H9 (cell line): ENCODE measurements around the gene SCAF1. TPM values are rescaled to one million over a fixed set of nuclear protein-coding genes. Genes with fewer than 3 reads are reported as not detected.

Source experiments
- DNase-seq: peaks from one replicate; pipeline ENCODE4 v3.0.0-alpha.2; 2017
- H2AFZ ChIP-seq: one replicate; pipeline ENCODE4 v1.6.1; 2013; ENCODE audit warnings: mild to moderate bottlenecking, low read length, control low read depth, moderate library complexity
- H2AK5ac ChIP-seq: 2 replicates; pipeline ENCODE4 v1.6.1; 2013; ENCODE audit warnings: low read length, control low read depth, mixed read lengths; ENCODE audit not compliant: insufficient read length
- H2BK120ac ChIP-seq: one replicate; pipeline ENCODE4 v1.6.1; 2013; ENCODE audit warnings: low read depth, mild to moderate bottlenecking, low read length, control low read depth, inconsistent platforms; ENCODE audit not compliant: poor library complexity, severe bottlenecking
- H2BK12ac ChIP-seq: 2 replicates; pipeline ENCODE4 v1.6.1; 2013; ENCODE audit warnings: low read length, control low read depth, mixed read lengths, low read depth; ENCODE audit not compliant: insufficient read length
- H2BK15ac ChIP-seq: 2 replicates; pipeline ENCODE4 v1.6.1; 2013; ENCODE audit warnings: low read depth, low read length, control low read depth
- H2BK20ac ChIP-seq: one replicate; pipeline ENCODE4 v1.6.1; 2013; ENCODE audit warnings: low read depth, mild to moderate bottlenecking, low read length, control low read depth, inconsistent platforms; ENCODE audit not compliant: poor library complexity, severe bottlenecking
- H2BK5ac ChIP-seq: 2 replicates; pipeline ENCODE4 v1.6.1; 2013; ENCODE audit warnings: low read length, control low read depth, mixed read lengths; ENCODE audit not compliant: insufficient read length
- H3K14ac ChIP-seq: 2 replicates; pipeline ENCODE4 v1.6.1; 2013; ENCODE audit warnings: low read length, control low read depth; ENCODE audit not compliant: insufficient read depth
- H3K18ac ChIP-seq: 2 replicates; pipeline ENCODE4 v1.6.1; 2013; ENCODE audit warnings: low read depth, mild to moderate bottlenecking, mixed read lengths, low read length, control low read depth; ENCODE audit not compliant: insufficient read length
- H3K23ac ChIP-seq: 2 replicates; pipeline ENCODE4 v1.6.1; 2013; ENCODE audit warnings: low read length, control low read depth, mixed read lengths, low read depth; ENCODE audit not compliant: insufficient read length
- H3K23me2 ChIP-seq: 2 replicates; pipeline ENCODE4 v1.6.1; 2013; ENCODE audit warnings: low read depth, mild to moderate bottlenecking, mixed read lengths, low read length, control low read depth; ENCODE audit not compliant: insufficient read length, poor library complexity, severe bottlenecking
- H3K27ac ChIP-seq: 2 replicates; pipeline ENCODE4 v1.5.1; 2013; ENCODE audit warnings: low read length, control low read depth, mixed read lengths, low read depth; ENCODE audit not compliant: insufficient read length
- H3K27me3 ChIP-seq: 2 replicates; pipeline ENCODE4 v1.6.1; 2013; ENCODE audit warnings: low read length, control low read depth, inconsistent platforms; ENCODE audit not compliant: insufficient read depth
- H3K4ac ChIP-seq: 2 replicates; pipeline ENCODE4 v1.6.1; 2013; ENCODE audit warnings: low read depth, mild to moderate bottlenecking, control low read depth, inconsistent platforms, low read length, moderate library complexity
- H3K4me1 ChIP-seq: 2 replicates; pipeline ENCODE4 v1.6.1; 2013; ENCODE audit warnings: low read length, control low read depth, inconsistent platforms; ENCODE audit not compliant: insufficient read depth
- H3K4me2 ChIP-seq: 2 replicates; pipeline ENCODE4 v1.6.1; 2013; ENCODE audit warnings: low read length, control low read depth, mixed read lengths; ENCODE audit not compliant: insufficient read length, insufficient read depth
- H3K56ac ChIP-seq: 2 replicates; pipeline ENCODE4 v1.6.1; 2013; ENCODE audit warnings: low read depth, mild to moderate bottlenecking, mixed read lengths, low read length, control low read depth; ENCODE audit not compliant: insufficient read length
- H3K79me1 ChIP-seq: 2 replicates; pipeline ENCODE4 v1.6.1; 2013; ENCODE audit warnings: low read depth, mild to moderate bottlenecking, moderate library complexity, low read length, control low read depth, inconsistent platforms; ENCODE audit not compliant: insufficient read depth, poor library complexity, severe bottlenecking
- H3K79me2 ChIP-seq: 2 replicates; pipeline ENCODE4 v1.6.1; 2013; ENCODE audit warnings: low read length, control low read depth, inconsistent platforms; ENCODE audit not compliant: insufficient read depth
- H3K9ac ChIP-seq: 2 replicates; pipeline ENCODE4 v1.6.1; 2013; ENCODE audit warnings: low read length, control low read depth, mixed read lengths; ENCODE audit not compliant: insufficient read length; ENCODE audit errors: extremely low read depth
- H3K9me3 ChIP-seq: one replicate; pipeline ENCODE4 v1.6.1; 2013; ENCODE audit warnings: low read depth, low read length, inconsistent platforms; ENCODE audit not compliant: control insufficient read depth
- H3T11ph ChIP-seq: one replicate; pipeline ENCODE4 v1.6.1; 2013; ENCODE audit warnings: mild to moderate bottlenecking, low read length, control low read depth, inconsistent platforms
- H4K20me1 ChIP-seq: one replicate; pipeline ENCODE4 v1.6.1; 2013; ENCODE audit not compliant: control insufficient read depth, insufficient read length, insufficient read depth
- H4K5ac ChIP-seq: 2 replicates; pipeline ENCODE4 v1.6.1; 2013; ENCODE audit warnings: low read depth, mild to moderate bottlenecking, mixed read lengths, low read length, control low read depth; ENCODE audit not compliant: insufficient read length
- H4K8ac ChIP-seq: replicated peaks from 2 replicates; pipeline ENCODE4 v1.6.1; 2013; ENCODE audit warnings: low read length, control low read depth, mixed read lengths, low read depth; ENCODE audit not compliant: insufficient read length
- H4K91ac ChIP-seq: 2 replicates; pipeline ENCODE4 v1.6.1; 2013; ENCODE audit warnings: low read depth, mild to moderate bottlenecking, moderate library complexity, mixed read lengths, low read length, control low read depth; ENCODE audit not compliant: insufficient read length
- H3K27ac Mint-ChIP-seq, 3 experiments: 2 replicates in 2 of 3; 3 replicates in 1 of 3; pipeline ENCODE4 v1.8.0; 2020 to 2021; ENCODE audit warnings: mixed read lengths in 3 of 3, mild to moderate bottlenecking in 1 of 3, moderate library complexity in 1 of 3
- H3K27me3 Mint-ChIP-seq: 2 replicates; pipeline ENCODE4 v1.8.0; 2021; ENCODE audit warnings: low read depth, mild to moderate bottlenecking, moderate library complexity, mixed read lengths
- H3K36me3 Mint-ChIP-seq, 3 experiments: 2 replicates in 2 of 3; 3 replicates in 1 of 3; pipeline ENCODE4 v1.8.0; 2020 to 2021; ENCODE audit warnings: low read depth in 3 of 3, mixed read lengths in 3 of 3; ENCODE audit not compliant: insufficient read depth in 1 of 3
- H3K4me1 Mint-ChIP-seq, 2 experiments: 2 replicates each; pipeline ENCODE4 v1.8.0; 2020; ENCODE audit warnings: mixed read lengths in 2 of 2
- H3K4me3 Mint-ChIP-seq, 2 experiments: 2 replicates in 1 of 2; 3 replicates in 1 of 2; pipeline ENCODE4 v1.8.0; 2020 to 2021; ENCODE audit warnings: mild to moderate bottlenecking in 2 of 2, mixed read lengths in 2 of 2, moderate library complexity in 1 of 2
- H3K9me3 Mint-ChIP-seq, 2 experiments: 2 replicates in 1 of 2; 3 replicates in 1 of 2; pipeline ENCODE4 v1.8.0; 2020; ENCODE audit warnings: mild to moderate bottlenecking in 2 of 2, mixed read lengths in 2 of 2, moderate library complexity in 1 of 2
- CTCF ChIP-seq: fragments of 200-600 bp; sonication (generic); conservative IDR thresholded peaks from 3 replicates; pipeline ENCODE4 v1.8.0; 2021; ENCODE audit warnings: antibody characterized with exemption, mild to moderate bottlenecking
- WGBS: extraction: QIAGEN DNeasy Blood & Tissue Kit; methylation state at CpG from one replicate; pipeline ENCODE4 v1.1.7; 2013; ENCODE audit warnings: missing lambda C conversion rate, low lambda C conversion rate, mixed read lengths; ENCODE audit not compliant: insufficient read length; ENCODE audit errors: extremely low coverage; 5-methylcytosine and 5-hydroxymethylcytosine counted together
- total RNA-seq: library from RNA; stranded (reverse); gene quantifications from 2 replicates; pipeline ENCODE4 v1.2.1, GENCODE V29; 2021

Gene SCAF1
- total RNA-seq, 1 experiment from 2014 or later = 85.3 TPM

- Histone ChIP-seq H3K4me2 (no peak overlapping the region), H4K20me1 (no peaks in the 10 kb centered on the region), H3K27me3 (no peaks in the 10 kb centered on the region), H3K9me3 (no peaks in the 10 kb centered on the region), H3K18ac (no peak overlapping the region), H2BK5ac (no peak overlapping the region), H3K14ac (no peak overlapping the region), H3K79me1 (no peaks in the 10 kb centered on the region), H4K8ac (no peak overlapping the region), H3K9ac (no peak overlapping the region), H2BK15ac (no peak overlapping the region), H4K91ac (no peak overlapping the region), H3T11ph (no peak overlapping the region), H2BK20ac (no peak overlapping the region), H3K4ac (no peak overlapping the region), H3K23me2 (peaks cover 6% of the 10 kb centered on the region), H3K23ac (no peak overlapping the region), H2AK5ac (no peak overlapping the region), H3K56ac (no peak overlapping the region), H3K4me1 (no peaks in the 10 kb centered on the region), H3K79me2 (no peaks in the 10 kb centered on the region), H4K5ac (no peak overlapping the region), H2BK120ac (no peak overlapping the region), H3K27ac (no peak overlapping the region), H2BK12ac (no peak overlapping the region), H2AFZ (no peak overlapping the region)
- Mint-ChIP-seq H3K4me3 (no peak overlapping the region), H3K4me1 (peaks cover 0 to 7% of the 10 kb centered on the region in 2 experiments; a peak in 2 of 4 replicates), H3K27ac (no peak overlapping the region), H3K27me3 (no peaks in the 10 kb centered on the region; the same call in 1 of the 2 replicates), H3K9me3 (no peaks in the 10 kb centered on the region), H3K36me3 (peaks cover 24 to 40% (median 32%) of the 10 kb centered on the region in 3 experiments)
- no CpG with 5 or more reads among the region's 6 CpGs for WGBS
- no peak for DNase-seq
- TF ChIP-seq CTCF = no peak
These were observed 54.1 kb downstream of the SCAF1 start for GRCh38 chr19:49696115-49696514.
